HG02642 (cell line): ENCODE measurements around the gene CLIP3.

Experiments
- ATAC-seq: cut with Tn5 transposase; IDR thresholded peaks from one replicate; pipeline ENCODE4 v1.9.1; 2021; ENCODE audit warnings: mild to moderate bottlenecking; ENCODE audit not compliant: unreplicated experiment, poor library complexity

Gene CLIP3

GRCh38 chr19:36009633-36010379 is 22.9 kb downstream of the CLIP3 start:
- ATAC-seq = no peak

- ATAC-seq = no peak
These were observed 23.5 kb downstream of the CLIP3 start for GRCh38 chr19:36009220-36009619.

GRCh38 chr19:36008336-36008978 is 24.2 kb downstream of the CLIP3 start, which contains the start of gene SYNE4:
Gene SYNE4 (minus strand): TSS chr19:36008813. CDS start chr19:36008681, 132 bp downstream.
- no peak for ATAC-seq

GRCh38 chr19:36006955-36007354 is 25.7 kb downstream of the CLIP3 start:
- ATAC-seq = no peak

DNA sequence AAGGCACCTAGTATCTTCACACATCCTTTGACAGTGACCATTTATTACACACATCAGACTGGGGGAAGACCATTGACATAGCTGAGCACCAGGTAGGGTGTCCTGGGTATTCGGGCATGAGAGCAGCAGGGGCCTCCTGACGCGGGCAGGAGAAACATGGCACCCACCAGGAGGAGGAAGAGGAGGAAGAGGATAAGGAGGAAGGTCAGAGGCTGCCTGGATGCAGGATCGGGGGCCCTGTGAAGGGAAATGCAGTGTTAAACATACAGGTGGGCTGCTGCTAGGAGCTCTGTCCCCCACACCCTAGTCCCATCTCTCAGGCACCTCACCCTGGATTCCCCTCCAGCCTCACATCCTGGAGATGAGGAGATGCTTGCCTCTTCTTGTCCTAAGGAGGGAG is 29.4 kb downstream of the CLIP3 start:
- ATAC-seq = no peak

DNA sequence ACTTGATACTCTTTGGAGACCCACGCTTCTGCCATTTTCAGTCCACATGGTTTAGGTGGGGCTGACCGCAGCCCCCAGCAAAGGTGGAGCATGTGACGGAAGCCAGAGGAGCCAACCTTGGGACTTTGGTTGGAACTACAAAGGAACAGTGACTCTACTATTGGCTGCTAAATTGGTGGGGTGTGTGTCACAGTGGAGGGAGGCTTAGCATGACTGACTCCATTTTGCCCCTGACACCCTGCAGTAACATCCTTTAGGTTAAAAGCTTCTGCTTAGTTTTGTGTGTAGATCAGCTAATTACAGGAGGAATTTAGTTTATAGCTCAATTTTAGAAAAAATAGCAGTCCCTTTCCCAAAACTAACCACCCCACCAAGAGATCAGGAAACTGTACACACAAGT is 31.1 kb downstream of the CLIP3 start:
- ATAC-seq = no peak

GRCh38 chr19:35996777-35997176 is 35.9 kb downstream of the CLIP3 start:
- ATAC-seq = no peak

DNA sequence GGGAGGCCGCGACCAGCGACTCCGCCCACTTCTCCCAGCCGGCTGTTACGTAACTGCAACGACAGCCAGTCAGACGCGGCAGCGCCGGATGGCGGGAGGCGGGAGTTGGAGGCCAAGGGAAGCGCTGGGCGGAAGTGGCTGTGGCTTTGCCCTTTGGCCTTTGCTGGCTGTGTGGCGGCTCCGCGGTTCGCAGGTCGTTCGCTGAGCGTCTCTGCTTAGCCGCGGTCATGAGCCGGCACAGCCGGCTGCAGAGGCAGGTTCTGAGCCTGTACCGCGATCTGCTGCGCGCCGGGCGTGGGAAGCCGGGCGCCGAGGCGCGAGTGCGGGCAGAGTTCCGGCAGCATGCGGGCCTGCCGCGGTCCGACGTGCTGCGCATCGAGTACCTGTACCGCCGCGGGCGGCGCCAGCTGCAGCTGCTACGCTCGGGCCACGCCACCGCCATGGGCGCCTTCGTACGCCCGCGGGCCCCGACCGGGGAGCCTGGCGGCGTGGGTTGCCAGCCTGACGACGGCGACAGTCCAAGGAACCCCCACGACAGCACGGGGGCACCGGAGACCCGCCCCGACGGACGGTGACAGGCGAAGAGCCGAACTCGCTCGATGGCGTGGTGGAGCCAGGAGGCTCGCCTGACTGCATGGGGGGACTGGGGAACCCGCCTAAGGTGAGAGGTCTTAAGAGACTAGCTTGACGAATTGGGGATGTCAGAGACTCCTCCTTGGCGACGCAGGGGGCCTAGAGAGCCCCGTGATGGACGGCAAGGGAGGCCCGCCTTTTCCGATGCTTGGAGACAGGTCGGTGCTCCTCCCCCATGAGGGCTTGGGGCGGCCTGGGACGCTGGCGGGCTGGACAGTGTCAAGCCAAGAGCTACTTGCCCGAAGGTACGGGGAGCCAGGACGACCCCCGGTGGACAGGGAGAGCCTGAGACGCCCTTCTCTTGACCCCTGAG is 37.4 kb downstream of the CLIP3 start, which contains the start of gene SDHAF1:
Gene SDHAF1, plus strand, starts transcription at position 141 of the 946 bp plus-strand sequence. Its CDS starts 87 bp downstream, at position 228.
- peak; percentile 86 for ATAC-seq

DNA sequence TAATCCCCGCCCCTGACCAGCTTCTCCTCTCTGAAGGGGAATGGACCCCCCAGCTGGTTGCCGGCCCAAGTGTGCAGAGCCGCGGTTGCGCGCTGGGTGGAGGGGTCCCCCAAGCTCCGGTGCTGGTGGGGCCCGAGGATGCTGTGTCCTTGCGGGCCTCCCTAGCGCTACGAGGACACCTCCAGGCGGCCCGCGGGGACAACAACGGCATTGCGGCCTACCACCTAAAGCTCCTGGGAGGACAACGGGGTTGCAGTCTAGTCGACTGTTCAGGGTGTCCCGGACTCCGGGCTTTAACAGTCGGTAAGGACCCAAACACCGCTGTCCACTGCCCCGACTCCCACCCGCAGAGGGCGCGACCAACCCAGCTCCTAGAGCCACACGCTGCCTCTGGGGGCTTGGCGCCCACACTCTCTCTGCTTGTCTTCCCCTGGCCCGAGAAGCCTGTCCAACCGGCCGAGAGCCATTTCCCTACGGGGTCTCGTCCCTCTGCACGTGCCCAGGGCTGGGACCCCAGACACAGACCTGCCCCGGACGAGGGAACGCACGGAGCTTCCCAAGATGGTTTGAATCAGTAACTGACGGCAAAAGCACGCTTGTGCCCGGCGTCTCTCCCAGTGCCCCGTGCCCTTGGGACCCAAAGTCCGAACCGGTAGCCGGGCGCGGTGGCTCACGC is 38.6 kb downstream of the CLIP3 start:
- ATAC-seq = no peak

DNA sequence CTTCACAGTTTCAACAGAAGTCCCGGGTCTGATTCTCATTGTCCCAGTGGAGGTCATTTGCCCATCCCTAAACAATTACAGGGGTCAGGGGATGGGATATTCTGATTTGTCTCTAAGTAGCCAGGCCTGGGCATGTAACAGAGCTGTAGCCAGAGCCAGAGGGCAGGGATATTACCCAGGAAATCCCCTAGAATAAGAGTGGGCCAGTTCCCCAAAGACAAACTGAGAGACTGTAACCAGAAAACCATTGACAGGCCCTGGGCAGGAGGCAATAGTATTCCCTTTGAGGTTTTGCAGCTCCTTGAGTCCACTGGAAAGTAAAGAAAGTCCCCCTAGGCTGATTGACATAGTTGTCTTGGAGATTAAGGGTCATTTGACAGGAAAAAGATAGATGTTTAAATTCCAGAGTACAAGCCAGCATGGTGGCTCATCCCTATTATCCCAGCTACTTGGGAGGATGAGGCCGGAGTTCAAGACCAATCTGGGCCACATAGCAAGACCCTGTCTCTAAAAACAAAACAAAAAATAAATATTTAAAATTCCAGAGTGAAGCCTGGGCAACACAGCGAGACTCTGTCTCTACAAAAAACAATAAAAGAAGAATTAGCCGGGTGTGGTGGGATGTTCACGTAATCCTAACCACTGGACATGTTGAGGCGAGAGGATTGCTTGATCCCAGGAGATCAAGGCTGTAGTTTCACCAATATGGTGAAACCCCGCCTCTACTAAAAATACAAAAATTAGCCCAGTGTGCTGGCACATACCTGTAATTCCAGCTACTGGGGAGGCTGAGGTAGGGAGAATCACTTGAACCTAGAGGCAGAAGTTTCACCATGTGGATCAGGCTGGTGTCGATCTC is 39.5 kb downstream of the CLIP3 start:
- ATAC-seq = no peak

GRCh38 chr19:35991731-35992450 is 40.8 kb downstream of the CLIP3 start:
- ATAC-seq = no peak

- ATAC-seq = no peak
These were observed 41.6 kb downstream of the CLIP3 start for GRCh38 chr19:35990771-35991730.

GRCh38 chr19:35990156-35990555 is 42.5 kb downstream of the CLIP3 start:
- no peak for ATAC-seq

- ATAC-seq = no peak
These were observed 43.8 kb downstream of the CLIP3 start for GRCh38 chr19:35988824-35989223.

DNA sequence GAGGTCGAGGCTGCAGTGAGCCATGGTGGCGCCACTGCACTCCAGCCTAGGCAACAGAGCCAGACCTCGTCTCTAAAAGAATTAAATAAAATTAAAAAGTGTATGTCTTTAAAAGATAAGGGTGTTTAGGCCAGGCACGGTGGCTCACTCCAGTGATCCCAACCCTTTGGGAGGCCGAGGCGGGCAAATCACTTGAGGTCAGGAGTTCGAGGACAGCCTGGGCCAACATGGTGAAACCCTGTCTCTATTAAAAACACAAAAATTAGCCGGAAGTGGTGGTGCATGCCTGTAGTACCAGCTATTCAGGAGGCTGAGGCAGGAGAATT is 45.1 kb downstream of the CLIP3 start:
- no peak for ATAC-seq

- no peak for ATAC-seq
These were observed 45.8 kb downstream of the CLIP3 start for GRCh38 chr19:35986664-35987570.

DNA sequence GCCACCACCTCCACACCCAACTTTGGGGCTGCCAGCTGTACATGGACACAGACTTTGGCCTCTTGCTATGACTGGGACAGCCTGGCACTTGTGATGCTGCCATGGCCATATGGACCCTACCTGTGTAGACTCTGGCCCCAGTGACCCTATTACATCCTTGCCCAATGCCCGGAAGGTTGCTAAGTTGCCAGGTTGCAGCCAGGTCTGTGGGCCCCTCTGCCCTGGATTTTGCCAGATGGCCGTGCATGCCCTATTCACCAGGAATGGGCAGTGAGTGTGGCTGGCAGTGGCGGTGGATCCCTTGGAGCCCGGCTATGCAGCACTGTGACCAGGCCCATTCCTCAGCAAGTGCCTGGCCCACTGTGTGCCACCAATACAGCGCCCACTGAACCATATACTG is 46.6 kb downstream of the CLIP3 start:
- ATAC-seq = no peak
